ENCODE data around the gene NDUFS7.

NDUFS7 gene

DNA sequence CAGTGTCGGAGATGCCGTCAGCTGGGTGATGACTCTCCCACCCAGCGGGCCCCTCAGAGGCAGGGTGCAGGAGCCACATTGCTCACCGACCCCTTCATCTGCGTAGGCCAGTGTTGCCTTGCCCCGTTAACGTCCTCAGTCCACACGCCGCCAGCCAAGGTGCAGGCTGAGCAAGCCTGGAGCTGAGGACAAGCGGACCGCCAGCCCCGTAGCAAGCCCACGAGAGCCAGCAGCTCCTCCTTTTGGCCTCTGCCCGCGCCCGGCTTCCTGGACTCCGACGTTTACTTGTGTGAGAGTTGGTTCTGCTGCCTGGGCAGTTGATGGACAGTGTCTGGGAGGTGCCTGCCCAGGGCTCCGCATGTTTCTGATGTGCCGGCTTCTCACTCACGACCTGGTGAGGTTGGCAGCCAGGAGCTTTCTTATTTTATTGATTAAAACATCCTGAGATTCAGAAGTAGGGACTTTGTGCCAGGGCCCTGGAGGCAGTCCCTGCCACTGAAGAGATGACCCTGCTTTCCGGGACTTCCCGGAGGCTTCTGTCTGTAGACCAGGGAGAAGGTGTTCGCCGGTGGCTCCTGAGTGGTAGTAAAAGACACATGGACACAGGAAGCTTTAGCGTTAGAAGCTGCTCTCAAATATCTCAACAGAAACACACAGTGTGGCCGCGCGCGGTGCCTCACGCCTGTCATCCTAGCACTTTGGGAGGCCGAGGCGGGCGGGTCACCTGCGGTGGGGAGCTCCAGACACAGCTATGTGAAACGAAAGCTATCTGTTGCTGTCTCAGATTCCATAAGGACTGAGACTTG, 29.5 kb downstream of the NDUFS7 start:
- ATAC-seq, result no peak
- no peak for TF ChIP-seq ZFP30 (CRISPR knock-in tag; IDR thresholded peaks at IDR 0.05)
- no peak for TF ChIP-seq GLIS3 (CRISPR knock-in tag; IDR thresholded peaks at IDR 0.05)
- TF ChIP-seq, protein P1, sequence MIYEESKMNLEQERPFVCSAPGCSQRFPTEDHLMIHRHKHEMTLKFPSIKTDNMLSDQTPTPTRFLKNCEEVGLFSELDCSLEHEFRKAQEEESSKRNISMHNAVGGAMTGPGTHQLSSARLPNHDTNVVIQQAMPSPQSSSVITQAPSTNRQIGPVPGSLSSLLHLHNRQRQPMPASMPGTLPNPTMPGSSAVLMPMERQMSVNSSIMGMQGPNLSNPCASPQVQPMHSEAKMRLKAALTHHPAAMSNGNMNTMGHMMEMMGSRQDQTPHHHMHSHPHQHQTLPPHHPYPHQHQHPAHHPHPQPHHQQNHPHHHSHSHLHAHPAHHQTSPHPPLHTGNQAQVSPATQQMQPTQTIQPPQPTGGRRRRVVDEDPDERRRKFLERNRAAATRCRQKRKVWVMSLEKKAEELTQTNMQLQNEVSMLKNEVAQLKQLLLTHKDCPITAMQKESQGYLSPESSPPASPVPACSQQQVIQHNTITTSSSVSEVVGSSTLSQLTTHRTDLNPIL (CRISPR knock-in tag; IDR thresholded peaks at IDR 0.05; ENCODE audit: low read depth), result no peak

DNA sequence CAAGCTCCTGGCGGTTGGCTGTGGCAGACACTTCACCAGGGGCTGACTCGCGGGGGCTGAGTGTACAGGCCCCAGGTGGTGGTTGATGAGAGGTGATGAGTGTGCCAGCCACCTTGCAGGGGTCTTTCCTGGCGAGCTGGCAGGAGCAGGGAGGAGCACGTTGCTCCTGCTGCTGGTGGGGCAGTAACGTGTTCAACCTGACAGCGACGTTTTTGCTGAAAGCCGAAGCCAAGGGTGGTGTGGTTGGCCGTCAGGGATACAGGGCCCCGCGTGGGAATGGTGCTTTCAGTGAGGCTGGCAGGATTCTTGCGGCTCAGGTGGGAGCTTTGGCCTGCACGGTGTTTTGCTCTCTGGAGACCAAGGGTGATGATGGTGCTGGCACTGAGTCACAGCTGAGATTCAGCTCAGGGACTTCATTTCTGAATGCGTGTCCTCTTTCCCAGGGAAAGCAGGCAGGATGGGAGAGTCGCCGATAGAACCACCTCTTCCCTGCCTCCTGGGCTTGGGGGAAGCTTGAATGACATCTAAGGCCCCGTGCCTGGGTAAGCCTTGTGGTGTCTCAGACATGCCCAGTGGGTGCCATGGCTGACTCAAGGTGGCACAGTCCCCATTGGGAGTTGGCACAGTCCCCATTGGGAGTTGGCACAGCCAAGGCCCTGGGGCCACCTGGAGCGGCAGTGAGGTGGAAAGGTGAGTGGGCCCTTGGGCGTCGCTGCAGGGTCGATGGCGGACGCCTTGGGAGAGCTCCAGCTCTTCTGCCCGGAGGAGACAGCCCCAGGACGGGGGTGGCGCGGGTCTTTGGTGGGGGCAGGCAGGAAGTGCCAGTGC, 32.5 kb downstream of the NDUFS7 start:
- TF ChIP-seq, protein P2, sequence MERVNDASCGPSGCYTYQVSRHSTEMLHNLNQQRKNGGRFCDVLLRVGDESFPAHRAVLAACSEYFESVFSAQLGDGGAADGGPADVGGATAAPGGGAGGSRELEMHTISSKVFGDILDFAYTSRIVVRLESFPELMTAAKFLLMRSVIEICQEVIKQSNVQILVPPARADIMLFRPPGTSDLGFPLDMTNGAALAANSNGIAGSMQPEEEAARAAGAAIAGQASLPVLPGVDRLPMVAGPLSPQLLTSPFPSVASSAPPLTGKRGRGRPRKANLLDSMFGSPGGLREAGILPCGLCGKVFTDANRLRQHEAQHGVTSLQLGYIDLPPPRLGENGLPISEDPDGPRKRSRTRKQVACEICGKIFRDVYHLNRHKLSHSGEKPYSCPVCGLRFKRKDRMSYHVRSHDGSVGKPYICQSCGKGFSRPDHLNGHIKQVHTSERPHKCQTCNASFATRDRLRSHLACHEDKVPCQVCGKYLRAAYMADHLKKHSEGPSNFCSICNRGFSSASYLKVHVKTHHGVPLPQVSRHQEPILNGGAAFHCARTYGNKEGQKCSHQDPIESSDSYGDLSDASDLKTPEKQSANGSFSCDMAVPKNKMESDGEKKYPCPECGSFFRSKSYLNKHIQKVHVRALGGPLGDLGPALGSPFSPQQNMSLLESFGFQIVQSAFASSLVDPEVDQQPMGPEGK (CRISPR knock-in tag; IDR thresholded peaks at IDR 0.05; ENCODE audit: borderline replicate concordance), result no peak
- TF ChIP-seq, protein P3, sequence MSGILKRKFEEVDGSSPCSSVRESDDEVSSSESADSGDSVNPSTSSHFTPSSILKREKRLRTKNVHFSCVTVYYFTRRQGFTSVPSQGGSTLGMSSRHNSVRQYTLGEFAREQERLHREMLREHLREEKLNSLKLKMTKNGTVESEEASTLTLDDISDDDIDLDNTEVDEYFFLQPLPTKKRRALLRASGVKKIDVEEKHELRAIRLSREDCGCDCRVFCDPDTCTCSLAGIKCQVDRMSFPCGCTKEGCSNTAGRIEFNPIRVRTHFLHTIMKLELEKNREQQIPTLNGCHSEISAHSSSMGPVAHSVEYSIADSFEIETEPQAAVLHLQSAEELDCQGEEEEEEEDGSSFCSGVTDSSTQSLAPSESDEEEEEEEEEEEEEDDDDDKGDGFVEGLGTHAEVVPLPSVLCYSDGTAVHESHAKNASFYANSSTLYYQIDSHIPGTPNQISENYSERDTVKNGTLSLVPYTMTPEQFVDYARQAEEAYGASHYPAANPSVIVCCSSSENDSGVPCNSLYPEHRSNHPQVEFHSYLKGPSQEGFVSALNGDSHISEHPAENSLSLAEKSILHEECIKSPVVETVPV (CRISPR knock-in tag; IDR thresholded peaks at IDR 0.05), result no peak
- TF ChIP-seq SNAI2 (CRISPR knock-in tag; IDR thresholded peaks at IDR 0.05) (no peak), PPARA (CRISPR knock-in tag; IDR thresholded peaks at IDR 0.05; ENCODE audit: borderline replicate concordance) (no peak), ARNTL (CRISPR knock-in tag; IDR thresholded peaks at IDR 0.05; ENCODE audit: borderline replicate concordance, low read depth) (no peak), ZNF8 (CRISPR knock-in tag; IDR thresholded peaks at IDR 0.05) (no peak)
- TF ChIP-seq, protein P1 (CRISPR knock-in tag; IDR thresholded peaks at IDR 0.05; ENCODE audit: low read depth), result no peak
- no peak for ATAC-seq

DNA sequence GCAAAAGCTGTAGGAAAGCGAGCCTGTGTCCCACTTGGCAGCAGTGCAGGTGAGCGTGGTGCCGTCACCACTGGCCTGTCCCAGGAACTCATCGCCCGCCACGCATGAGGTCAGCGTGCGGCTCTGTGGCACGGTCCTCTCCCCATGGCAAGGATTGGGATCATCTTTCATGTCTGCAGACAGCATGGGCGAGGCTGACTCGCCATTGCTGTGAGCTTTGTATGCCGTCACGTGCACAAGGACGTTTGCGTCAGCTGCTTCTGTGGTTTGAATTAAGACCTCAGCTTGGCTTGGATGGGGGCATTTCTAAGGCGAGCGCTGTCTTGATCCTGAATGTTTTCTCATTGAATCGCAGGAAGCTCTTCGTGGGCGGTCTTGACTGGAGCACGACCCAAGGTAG, 33.4 kb downstream of the NDUFS7 start:
- no peak for ATAC-seq
- no peak for TF ChIP-seq GLIS3 (CRISPR knock-in tag; IDR thresholded peaks at IDR 0.05)
- no peak for TF ChIP-seq ISL1 (CRISPR knock-in tag; IDR thresholded peaks at IDR 0.05)
- no peak for TF ChIP-seq ZFP30 (CRISPR knock-in tag; IDR thresholded peaks at IDR 0.05)
- no peak for TF ChIP-seq ZNF70 (CRISPR knock-in tag; IDR thresholded peaks at IDR 0.05)
- TF ChIP-seq ZNF565 (CRISPR knock-in tag; conservative IDR thresholded peaks at IDR 0.05; ENCODE audit: low read depth), result no peak
- TF ChIP-seq TCF4 (CRISPR knock-in tag; IDR thresholded peaks at IDR 0.05; ENCODE audit: borderline replicate concordance), result no peak
- TF ChIP-seq ESRRG (CRISPR knock-in tag; IDR thresholded peaks at IDR 0.05), result no peak

DNA sequence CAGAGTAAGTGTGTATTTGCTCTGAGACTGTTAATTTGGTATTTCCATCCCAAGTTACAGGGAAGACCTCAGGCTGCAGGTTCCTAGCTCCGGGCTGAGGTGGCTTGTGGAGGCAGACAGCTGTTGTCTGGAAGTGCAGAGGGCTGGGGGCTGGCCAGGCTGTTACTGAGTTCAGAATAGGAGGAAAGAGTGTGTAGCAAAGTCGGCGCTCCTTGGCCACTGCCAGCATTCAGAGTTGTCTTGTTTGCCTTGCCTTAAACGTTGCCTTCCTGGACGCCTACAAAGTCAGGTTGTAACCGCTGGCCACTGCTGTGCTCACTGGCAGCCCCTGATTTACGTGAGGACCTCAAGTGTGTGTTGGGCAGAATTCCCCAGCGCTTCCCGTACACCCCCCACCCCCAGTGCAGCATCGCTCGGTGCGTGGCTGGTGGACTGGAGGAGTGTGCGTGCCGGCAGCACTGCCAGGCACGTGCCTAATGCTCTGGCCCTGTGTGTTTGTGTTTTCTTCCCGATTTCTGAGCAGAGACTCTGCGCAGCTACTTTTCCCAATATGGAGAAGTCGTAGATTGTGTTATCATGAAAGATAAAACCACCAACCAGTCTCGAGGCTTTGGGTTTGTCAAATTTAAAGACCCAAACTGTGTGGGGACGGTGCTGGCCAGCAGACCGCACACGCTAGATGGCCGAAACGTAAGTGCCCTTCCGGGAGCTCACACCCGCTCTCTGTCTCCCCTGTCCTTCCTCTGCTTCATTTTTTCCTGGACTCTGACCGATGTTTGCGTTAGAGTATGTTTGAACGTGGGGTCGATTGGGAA, 34.2 kb downstream of the NDUFS7 start:
- ATAC-seq, result no peak
- no peak for TF ChIP-seq ISL1 (CRISPR knock-in tag; IDR thresholded peaks at IDR 0.05)
- TF ChIP-seq ZFP3 (CRISPR knock-in tag; IDR thresholded peaks at IDR 0.05), result no peak
- TF ChIP-seq, protein P2 (CRISPR knock-in tag; IDR thresholded peaks at IDR 0.05; ENCODE audit: borderline replicate concordance), result no peak
- TF ChIP-seq, protein P4, sequence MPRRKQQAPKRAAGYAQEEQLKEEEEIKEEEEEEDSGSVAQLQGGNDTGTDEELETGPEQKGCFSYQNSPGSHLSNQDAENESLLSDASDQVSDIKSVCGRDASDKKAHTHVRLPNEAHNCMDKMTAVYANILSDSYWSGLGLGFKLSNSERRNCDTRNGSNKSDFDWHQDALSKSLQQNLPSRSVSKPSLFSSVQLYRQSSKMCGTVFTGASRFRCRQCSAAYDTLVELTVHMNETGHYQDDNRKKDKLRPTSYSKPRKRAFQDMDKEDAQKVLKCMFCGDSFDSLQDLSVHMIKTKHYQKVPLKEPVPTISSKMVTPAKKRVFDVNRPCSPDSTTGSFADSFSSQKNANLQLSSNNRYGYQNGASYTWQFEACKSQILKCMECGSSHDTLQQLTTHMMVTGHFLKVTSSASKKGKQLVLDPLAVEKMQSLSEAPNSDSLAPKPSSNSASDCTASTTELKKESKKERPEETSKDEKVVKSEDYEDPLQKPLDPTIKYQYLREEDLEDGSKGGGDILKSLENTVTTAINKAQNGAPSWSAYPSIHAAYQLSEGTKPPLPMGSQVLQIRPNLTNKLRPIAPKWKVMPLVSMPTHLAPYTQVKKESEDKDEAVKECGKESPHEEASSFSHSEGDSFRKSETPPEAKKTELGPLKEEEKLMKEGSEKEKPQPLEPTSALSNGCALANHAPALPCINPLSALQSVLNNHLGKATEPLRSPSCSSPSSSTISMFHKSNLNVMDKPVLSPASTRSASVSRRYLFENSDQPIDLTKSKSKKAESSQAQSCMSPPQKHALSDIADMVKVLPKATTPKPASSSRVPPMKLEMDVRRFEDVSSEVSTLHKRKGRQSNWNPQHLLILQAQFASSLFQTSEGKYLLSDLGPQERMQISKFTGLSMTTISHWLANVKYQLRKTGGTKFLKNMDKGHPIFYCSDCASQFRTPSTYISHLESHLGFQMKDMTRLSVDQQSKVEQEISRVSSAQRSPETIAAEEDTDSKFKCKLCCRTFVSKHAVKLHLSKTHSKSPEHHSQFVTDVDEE (CRISPR knock-in tag; IDR thresholded peaks at IDR 0.05), result no peak
- no peak for TF ChIP-seq ZC3H10 (CRISPR knock-in tag; IDR thresholded peaks at IDR 0.05)
- no peak for TF ChIP-seq TOX (CRISPR knock-in tag; IDR thresholded peaks at IDR 0.05; ENCODE audit: borderline replicate concordance)
- no peak for TF ChIP-seq ESRRG (CRISPR knock-in tag; IDR thresholded peaks at IDR 0.05)
- TF ChIP-seq, protein P3 (CRISPR knock-in tag; IDR thresholded peaks at IDR 0.05), result no peak
- no peak for TF ChIP-seq ZNF565 (CRISPR knock-in tag; conservative IDR thresholded peaks at IDR 0.05; ENCODE audit: low read depth)
- no peak for TF ChIP-seq SNAI2 (CRISPR knock-in tag; IDR thresholded peaks at IDR 0.05)
